Cardiac septum (tissue), 1 donor: Measurements from ENCODE around the gene NR4A2. TPM values are rescaled to one million over a fixed set of nuclear protein-coding genes. Genes with fewer than 3 reads are reported as not detected.

Experiments used
- DNase-seq: peaks from one replicate; pipeline ENCODE4 v3.0.0-alpha.2; 2020; ENCODE audit warnings: low spot score
- intact Hi-C: fragments of 100-400 bp; cut with DNase I; formaldehyde crosslinking; loops from one replicate; pipeline ENCODE4 v1.14.0; 2022
- long read RNA-seq: library from polyadenylated mRNA; unstranded; transcript quantifications from one replicate; pipeline ENCODE4 v2.0.0, GENCODE V29; 2021
- total RNA-seq: library from RNA; stranded (reverse); fragmentation: NEBNext Ultra II Directional; extraction: Animal tissue kit (Norgen Biotek cat#: 25700); gene quantifications from one replicate; pipeline ENCODE4 v1.2.1, GENCODE V29; 2021
- donor health status: DM: no; HTN: no; CAD: no.

NR4A2 gene
- total RNA-seq, result 1.1 TPM
- long read RNA-seq, partial matches to known transcripts, result 0 of 5 reads
- long read RNA-seq, other reads (novel, unspliced or antisense), result 4 of 5 reads

- peak; percentile 95 for DNase-seq
- intact Hi-C loops, result loop anchor here (2.0 to 10.0 kb wide), 4 partner anchors 132 to 852 kb away; no protein-coding TSS in a partner anchor
Observed at GRCh38 chr2:156332534-156333273, at the start of gene NR4A2. NR4A2 (minus strand) TSS chr2:156332721; CDS start chr2:156330186, 2,535 bp downstream.

- DNase-seq, result no peak
Observed at GRCh38 chr2:156380117-156380645, 47.7 kb upstream of the NR4A2 start.

GRCh38 chr2:156379714-156380113 is 47.2 kb upstream of the NR4A2 start:
- DNase-seq, result no peak
- intact Hi-C loops, result no loop called here

More at GRCh38 chr2:156380117-156380645, 47.7 kb upstream of the NR4A2 start:
- intact Hi-C loops, result no loop called here

- no peak for DNase-seq
- intact Hi-C loops, result no loop called here
Observed at GRCh38 chr2:156379071-156379470, 46.5 kb upstream of the NR4A2 start.

GRCh38 chr2:156366753-156367152 is 34.2 kb upstream of the NR4A2 start:
- intact Hi-C loops, result no loop called here
- no peak for DNase-seq

GRCh38 chr2:156363141-156363540 is 30.6 kb upstream of the NR4A2 start:
- intact Hi-C loops, result no loop called here
- no peak for DNase-seq

GRCh38 chr2:156356014-156356754 is 23.7 kb upstream of the NR4A2 start:
- no peak for DNase-seq
- intact Hi-C loops, result no loop called here

GRCh38 chr2:156352911-156353310 is 20.4 kb upstream of the NR4A2 start:
- intact Hi-C loops, result no loop called here
- no peak for DNase-seq

GRCh38 chr2:156350374-156351142 is 18.0 kb upstream of the NR4A2 start:
- intact Hi-C loops, result no loop called here
- no peak for DNase-seq

GRCh38 chr2:156349605-156350004 is 17.1 kb upstream of the NR4A2 start:
- no peak for DNase-seq
- intact Hi-C loops, result no loop called here

- intact Hi-C loops, result no loop called here
- no peak for DNase-seq
Observed at GRCh38 chr2:156349161-156349560, 16.6 kb upstream of the NR4A2 start.

GRCh38 chr2:156347431-156347830 is 14.9 kb upstream of the NR4A2 start:
- DNase-seq, result no peak
- intact Hi-C loops, result no loop called here

GRCh38 chr2:156346731-156347130 is 14.2 kb upstream of the NR4A2 start:
- intact Hi-C loops, result no loop called here
- no peak for DNase-seq

GRCh38 chr2:156345582-156345981 is 13.1 kb upstream of the NR4A2 start:
- intact Hi-C loops, result no loop called here
- DNase-seq, result no peak

- DNase-seq, result no peak
- intact Hi-C loops, result loop anchor here (2.0 kb wide), 1 partner anchor 93 kb away; the partner anchor contains the start of gene GPD2
Observed at GRCh38 chr2:156343940-156344301, 11.4 kb upstream of the NR4A2 start.

- DNase-seq, result no peak
- intact Hi-C loops, result loop anchor here (2.0 kb wide), 1 partner anchor 93 kb away; the partner anchor contains the start of gene GPD2
Observed at GRCh38 chr2:156343096-156343939, 10.8 kb upstream of the NR4A2 start.

- intact Hi-C loops, result loop anchor here (1.0 to 2.0 kb wide), 3 partner anchors 8 to 94 kb away; partner anchors contain the start of gene GPD2
- peak; percentile 96 for DNase-seq
Observed at GRCh38 chr2:156342254-156343095, 10.0 kb upstream of the NR4A2 start.
